ENCODE results near the gene DNAJA4.

The DNAJA4 gene

GRCh38 chr15:78317145-78317836 is 52.9 kb downstream of the DNAJA4 start:
- DNase-seq = no peak

GRCh38 chr15:78319588-78319987 is 55.2 kb downstream of the DNAJA4 start:
- no peak for DNase-seq

- DNase-seq = no peak
Measured at GRCh38 chr15:78320183-78320582, 55.8 kb downstream of the DNAJA4 start.

GRCh38 chr15:78321041-78321570 is 56.7 kb downstream of the DNAJA4 start:
- no peak for DNase-seq

- no peak for DNase-seq
Measured at GRCh38 chr15:78321786-78322185, 57.4 kb downstream of the DNAJA4 start.

GRCh38 chr15:78322243-78322642 is 57.9 kb downstream of the DNAJA4 start:
- no peak for DNase-seq

- DNase-seq = no peak
Measured at GRCh38 chr15:78322724-78323521, 58.6 kb downstream of the DNAJA4 start.

- no peak for DNase-seq
Measured at GRCh38 chr15:78323693-78324092, 59.3 kb downstream of the DNAJA4 start.

- DNase-seq = no peak
Measured at GRCh38 chr15:78324144-78324543, 59.8 kb downstream of the DNAJA4 start.

GRCh38 chr15:78325092-78325843 is 60.9 kb downstream of the DNAJA4 start:
- no peak for DNase-seq

GRCh38 chr15:78327466-78327865 is 63.1 kb downstream of the DNAJA4 start:
- DNase-seq = no peak

- no peak for DNase-seq
Measured at GRCh38 chr15:78329625-78330024, 65.3 kb downstream of the DNAJA4 start.
